ENCODE measurements around the gene AQP6. TPM values are rescaled to one million over a fixed set of nuclear protein-coding genes. Genes with fewer than 3 reads are reported as not detected.

AQP6 gene, protein sequence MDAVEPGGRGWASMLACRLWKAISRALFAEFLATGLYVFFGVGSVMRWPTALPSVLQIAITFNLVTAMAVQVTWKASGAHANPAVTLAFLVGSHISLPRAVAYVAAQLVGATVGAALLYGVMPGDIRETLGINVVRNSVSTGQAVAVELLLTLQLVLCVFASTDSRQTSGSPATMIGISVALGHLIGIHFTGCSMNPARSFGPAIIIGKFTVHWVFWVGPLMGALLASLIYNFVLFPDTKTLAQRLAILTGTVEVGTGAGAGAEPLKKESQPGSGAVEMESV
- not detected in 2 replicates for total RNA-seq (2014; rRNA removed; shearing (Covaris generic))

DNA sequence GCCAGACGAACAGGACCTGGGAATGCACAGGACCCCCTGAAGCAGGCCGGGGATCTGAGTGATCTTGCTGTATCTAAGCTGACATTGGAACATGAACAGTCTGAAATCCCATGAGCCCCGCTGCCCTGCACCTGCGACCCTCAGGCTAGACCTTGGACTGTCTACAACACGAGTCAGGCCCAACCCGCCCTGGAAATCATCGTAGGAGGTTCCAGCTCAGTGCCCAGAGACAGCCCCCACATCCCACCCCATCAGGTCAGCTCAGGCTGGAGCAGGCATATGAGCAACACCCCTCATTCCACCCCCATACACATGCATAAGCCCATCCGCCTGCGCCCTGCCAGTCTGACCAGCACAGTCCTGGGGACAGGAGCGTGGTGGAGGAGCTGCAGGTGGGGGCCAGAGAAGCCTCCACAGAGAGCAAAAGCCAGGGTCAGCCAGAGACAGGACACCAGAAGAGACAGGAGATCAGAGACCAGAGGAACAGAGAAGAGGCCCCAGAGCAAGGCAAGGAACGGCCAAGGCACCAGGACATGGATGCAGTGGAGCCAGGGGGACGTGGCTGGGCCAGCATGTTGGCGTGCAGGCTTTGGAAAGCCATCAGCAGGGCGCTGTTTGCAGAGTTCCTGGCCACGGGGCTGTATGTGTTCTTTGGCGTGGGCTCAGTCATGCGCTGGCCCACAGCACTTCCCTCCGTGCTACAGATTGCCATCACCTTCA, at the start of gene AQP6:
Gene AQP6 (plus strand): TSS at position 307 of the 720 bp plus-strand sequence. CDS start 227 bp downstream, at position 534.
- Histone ChIP-seq H3K36me3 (replicated peaks; ENCODE audit: control insufficient read depth, insufficient read depth, low read length) (no peaks in the 10 kb centered on the region), H3K27me3 (ENCODE audit: control insufficient read depth, insufficient read depth, low read length) (peaks cover 8% of the 10 kb centered on the region), H3K4me3 (ENCODE audit: insufficient read depth, low read depth, low read length) (no peak within 1 kb of the TSS)
- no peak for DNase-seq

DNA sequence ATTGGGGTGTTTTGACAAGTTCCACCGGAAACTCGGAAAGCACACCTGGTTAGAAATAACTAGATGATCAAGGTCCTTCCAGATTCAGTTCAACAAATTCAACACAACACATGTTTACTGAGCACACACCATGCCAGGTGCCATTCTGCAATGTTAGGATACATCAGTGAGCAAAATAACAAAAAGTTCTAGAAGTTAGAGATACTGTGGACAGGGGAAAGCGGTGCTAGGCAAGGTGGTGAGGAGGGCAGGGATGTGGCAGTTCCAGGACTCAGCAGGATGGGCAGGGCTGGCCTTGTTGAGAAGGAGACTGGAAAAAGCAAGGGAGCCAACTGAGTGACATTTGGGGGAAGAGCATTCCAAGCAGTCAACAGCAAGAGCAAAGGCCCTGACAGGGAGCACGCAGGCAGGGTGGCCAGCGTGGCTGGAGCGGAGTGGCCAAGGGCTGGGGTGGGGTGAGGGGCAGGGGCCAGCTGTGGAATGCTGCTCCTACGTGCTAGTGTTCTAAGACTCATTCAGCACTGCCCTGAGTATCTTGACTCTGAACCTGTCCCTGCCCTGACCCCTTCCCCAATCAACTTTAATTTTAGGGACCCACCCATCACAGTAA, 49.6 kb upstream of the AQP6 start:
- no peak for DNase-seq
- H3K36me3 ChIP-seq (replicated peaks; ENCODE audit: control insufficient read depth, insufficient read depth, low read length), result no peaks in the 10 kb centered on the region
- H3K4me3 ChIP-seq (ENCODE audit: insufficient read depth, low read depth, low read length), result no peak overlapping the region
- H3K27me3 ChIP-seq (ENCODE audit: control insufficient read depth, insufficient read depth, low read length), result no peaks in the 10 kb centered on the region

DNA sequence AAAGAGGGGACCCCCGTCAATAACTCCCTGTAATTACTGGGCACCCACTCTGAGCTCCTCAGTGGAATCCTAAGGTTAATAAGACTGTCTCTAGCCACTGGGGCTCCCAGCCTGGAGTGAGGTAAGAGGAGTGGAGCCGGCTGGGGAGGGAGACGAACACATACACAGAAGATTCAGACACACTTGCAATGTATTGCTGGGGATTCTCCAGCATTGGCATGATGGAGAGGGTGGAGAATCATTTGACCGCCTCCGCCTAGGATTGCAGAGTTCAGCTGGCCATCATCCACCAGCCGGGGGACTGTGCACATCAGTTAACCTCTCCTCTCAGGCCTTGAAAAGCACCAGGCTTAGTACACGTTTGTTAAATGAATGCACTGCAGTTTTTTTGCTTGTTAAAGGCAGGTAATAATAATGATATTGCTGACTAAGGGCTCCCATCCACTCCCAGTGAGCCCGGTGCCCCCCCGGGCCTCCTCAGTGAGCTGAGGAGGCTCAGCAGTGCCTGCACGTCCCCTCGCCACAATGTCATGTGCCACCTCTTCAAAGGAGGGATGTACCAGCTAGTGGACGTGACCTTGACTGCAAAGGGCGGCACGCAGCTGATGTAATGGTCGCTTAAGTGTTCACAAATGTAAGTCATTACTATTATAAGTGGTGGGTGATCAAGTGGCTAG, 48.7 kb upstream of the AQP6 start:
- Histone ChIP-seq H3K36me3 (replicated peaks; ENCODE audit: control insufficient read depth, insufficient read depth, low read length) (no peaks in the 10 kb centered on the region), H3K4me3 (ENCODE audit: insufficient read depth, low read depth, low read length) (no peak overlapping the region), H3K27me3 (ENCODE audit: control insufficient read depth, insufficient read depth, low read length) (no peaks in the 10 kb centered on the region)
- no peak for DNase-seq

DNA sequence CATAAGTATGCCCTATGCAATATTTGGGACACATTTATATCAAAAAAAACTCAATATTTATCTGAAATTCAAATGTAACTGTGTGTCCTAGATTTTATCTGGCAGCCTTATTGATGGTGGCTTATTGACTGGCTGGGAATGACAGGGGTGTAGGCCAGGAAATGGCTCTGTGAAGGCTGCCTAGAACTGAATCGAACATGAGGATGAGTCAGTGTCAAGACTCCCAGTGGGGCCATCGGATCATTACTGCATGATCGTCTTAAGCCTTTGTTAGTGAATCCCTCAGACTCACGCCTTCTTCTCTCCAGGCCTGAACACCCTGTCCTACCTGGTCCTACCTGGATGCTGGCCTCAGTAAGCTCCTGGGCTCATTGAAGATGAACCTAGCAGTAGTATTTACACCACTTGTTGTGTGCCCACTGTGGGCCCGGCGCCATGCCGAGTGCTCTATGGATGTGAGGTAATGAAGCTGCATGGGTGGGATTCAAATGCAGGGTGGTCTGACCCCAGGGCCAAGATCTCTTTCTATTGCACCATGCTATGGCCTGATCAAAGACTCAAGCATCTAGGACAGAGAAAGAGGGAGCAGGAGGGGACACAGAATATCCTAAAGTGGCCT, 48.0 kb upstream of the AQP6 start:
- DNase-seq, result no peak
- no peaks in the 10 kb centered on the region for H3K27me3 ChIP-seq (ENCODE audit: control insufficient read depth, insufficient read depth, low read length)
- no peaks in the 10 kb centered on the region for H3K36me3 ChIP-seq (replicated peaks; ENCODE audit: control insufficient read depth, insufficient read depth, low read length)
- no peak overlapping the region for H3K4me3 ChIP-seq (ENCODE audit: insufficient read depth, low read depth, low read length)

DNA sequence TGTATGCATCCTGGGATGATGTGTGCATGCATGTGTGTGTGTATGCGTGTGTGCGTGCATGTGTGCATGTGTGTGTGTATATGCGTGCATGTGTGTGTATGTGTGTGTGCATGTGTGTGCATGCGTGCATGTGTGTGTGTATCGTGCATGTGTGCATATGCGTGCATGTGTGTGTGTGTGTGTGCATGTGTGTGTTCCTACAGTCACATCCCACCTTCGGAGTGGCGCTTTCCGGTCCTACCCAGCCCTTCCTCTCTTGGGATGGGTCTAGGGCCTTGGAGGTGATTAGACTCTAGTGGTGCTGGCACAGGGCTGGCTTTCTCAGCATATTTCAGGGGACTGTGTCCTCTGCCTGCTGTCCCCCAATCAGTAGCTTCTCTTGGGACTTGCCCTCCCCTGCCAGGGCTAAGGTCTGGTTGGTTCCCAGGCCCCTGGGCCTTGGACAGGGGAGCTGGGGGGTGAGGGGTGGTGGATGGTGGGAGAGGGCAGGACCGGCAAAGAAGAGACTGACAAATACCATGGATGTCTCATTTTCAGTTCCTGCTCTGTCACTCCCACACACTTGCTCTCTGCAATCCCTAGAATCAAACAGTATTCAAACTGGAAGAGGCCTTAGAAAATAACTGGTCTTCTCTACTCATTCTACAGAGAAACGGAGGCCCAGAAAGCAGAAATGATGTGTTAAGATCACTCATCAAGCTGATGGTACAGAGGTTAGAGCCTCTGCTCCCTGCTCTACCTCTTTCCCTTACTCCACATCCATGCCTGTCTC, 47.1 kb upstream of the AQP6 start:
- Histone ChIP-seq H3K36me3 (replicated peaks; ENCODE audit: control insufficient read depth, insufficient read depth, low read length) (no peaks in the 10 kb centered on the region), H3K4me3 (ENCODE audit: insufficient read depth, low read depth, low read length) (no peak overlapping the region), H3K27me3 (ENCODE audit: control insufficient read depth, insufficient read depth, low read length) (no peaks in the 10 kb centered on the region)
- DNase-seq, result no peak

DNA sequence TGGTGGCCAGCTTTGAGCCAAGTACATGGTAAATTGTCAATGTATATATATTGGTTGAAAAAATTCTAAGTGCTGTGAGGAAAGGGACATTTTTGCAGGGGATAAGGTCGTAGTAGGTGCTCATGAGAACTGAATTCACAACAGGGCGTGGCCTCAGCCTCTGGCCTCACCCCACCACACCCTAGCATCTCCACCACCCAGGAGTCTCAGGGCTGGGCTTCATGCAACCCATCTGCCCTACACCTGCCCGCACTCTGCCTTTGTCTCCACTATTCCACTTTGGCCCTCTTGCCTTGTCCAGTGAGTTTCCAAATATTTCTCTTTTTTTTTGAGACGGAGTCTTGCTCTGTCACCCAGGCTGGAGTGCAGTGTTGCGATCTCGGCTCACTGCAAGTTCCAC, 44.3 kb upstream of the AQP6 start:
- Histone ChIP-seq H3K4me3 (ENCODE audit: insufficient read depth, low read depth, low read length) (no peak overlapping the region), H3K27me3 (ENCODE audit: control insufficient read depth, insufficient read depth, low read length) (no peaks in the 10 kb centered on the region), H3K36me3 (replicated peaks; ENCODE audit: control insufficient read depth, insufficient read depth, low read length) (no peaks in the 10 kb centered on the region)
- no peak for DNase-seq

DNA sequence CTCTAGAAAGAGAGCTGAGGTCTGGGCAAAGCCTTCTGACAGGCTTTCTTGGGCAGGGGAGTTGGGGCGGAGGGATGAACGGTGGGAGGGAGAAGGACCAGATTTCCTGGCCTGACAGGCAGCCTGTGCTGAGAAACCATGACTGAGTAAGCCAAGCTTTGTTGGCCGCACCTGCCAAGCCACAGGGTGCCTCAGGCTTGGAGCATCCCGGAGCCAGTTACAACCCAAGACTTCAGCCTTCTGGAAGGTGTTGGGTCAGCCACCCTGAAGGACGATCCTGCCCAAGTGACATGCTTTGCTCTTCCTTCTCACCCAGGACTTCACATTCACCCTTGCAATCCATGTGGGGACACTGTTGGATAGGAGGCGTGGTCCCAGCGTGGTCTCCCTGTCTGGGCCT, 43.2 kb upstream of the AQP6 start:
- Histone ChIP-seq H3K36me3 (replicated peaks; ENCODE audit: control insufficient read depth, insufficient read depth, low read length) (no peaks in the 10 kb centered on the region), H3K4me3 (ENCODE audit: insufficient read depth, low read depth, low read length) (no peak overlapping the region), H3K27me3 (ENCODE audit: control insufficient read depth, insufficient read depth, low read length) (no peaks in the 10 kb centered on the region)
- no peak for DNase-seq

DNA sequence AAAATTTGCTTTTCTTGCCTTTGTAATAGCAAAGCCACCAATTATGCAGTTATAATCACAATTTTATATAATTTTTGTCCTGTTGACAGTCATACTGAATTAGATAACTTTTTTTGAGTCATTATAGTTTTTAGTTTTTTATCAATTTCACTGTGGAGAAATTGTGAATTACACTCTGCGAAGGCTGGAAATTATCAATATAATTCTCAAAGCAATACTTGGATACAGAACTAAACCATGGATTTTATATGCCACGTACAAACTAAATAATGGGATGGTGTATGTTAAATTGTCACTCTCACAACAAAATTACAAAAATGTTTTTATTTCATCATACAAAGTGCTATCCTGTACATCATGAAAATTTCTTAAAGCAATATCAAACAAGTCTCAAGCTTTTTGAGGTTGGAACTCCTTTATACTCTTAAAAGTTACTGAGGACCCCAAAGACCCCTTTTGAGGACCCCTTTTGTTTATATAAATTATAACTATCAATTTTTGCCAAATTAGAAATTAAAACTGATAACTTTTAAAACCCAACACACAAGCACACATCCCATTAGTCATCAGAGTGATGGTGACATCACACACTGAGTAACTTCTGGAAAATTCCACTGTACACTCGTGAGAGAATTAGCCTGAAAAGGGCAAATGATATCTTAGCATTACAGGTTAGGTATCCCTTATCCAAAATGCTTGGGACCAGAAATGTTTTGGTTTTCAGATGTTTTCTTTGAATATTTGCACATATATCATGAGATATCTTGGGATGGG, 42.0 kb upstream of the AQP6 start:
- Histone ChIP-seq H3K4me3 (ENCODE audit: insufficient read depth, low read depth, low read length) (no peak overlapping the region), H3K36me3 (replicated peaks; ENCODE audit: control insufficient read depth, insufficient read depth, low read length) (no peaks in the 10 kb centered on the region), H3K27me3 (ENCODE audit: control insufficient read depth, insufficient read depth, low read length) (no peaks in the 10 kb centered on the region)
- DNase-seq, result no peak

DNA sequence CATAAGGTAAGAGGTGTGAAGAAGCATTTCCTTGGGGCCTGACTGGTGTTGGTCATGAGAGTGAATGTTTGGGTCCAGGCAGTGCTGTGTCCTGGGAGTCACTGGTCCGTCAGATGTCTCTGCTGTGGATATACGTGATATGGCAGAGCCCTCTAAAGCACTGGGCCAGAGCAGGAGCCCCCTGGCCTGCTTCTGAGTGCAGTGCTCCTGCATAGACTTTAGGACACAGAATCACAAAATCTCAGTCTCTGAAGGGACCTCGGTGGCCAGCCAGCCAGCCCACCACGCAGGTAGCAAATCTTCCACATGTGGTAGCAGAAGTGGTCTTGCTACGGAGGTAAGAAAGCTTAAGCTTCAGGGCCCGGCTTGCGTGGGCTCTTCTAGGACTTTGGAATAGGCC, 40.7 kb upstream of the AQP6 start:
- DNase-seq, result no peak
- H3K4me3 ChIP-seq (ENCODE audit: insufficient read depth, low read depth, low read length), result no peak overlapping the region

DNA sequence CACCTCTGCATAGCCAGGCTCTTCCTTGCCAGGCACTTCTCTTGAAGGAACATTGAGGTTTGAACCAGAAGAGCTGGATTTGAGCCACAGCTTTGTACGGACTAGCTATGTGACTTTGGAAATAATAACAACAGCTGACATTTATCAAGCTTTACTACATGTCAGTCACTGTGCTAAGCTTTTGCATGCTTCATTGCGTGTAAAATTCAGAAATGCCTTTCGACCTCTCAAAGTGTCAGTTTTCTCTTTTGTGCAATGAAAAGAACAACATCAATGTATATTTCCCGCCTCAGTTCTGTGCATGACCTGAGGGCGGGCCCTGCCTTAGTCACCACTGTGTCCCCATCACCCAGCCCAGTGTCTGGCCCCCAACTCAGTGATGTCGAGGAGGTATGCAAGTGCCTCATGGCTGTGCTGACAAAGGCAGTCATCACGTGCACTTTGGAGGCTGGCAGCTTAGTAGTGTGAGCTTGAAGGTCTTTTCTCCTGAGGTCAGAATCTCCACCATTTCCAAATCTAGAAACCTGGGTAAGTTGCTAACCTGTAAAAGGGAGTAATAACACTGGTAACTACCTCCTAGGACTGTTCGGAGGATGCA, 40.1 kb upstream of the AQP6 start:
- Histone ChIP-seq H3K36me3 (replicated peaks; ENCODE audit: control insufficient read depth, insufficient read depth, low read length) (no peaks in the 10 kb centered on the region), H3K4me3 (ENCODE audit: insufficient read depth, low read depth, low read length) (no peak overlapping the region), H3K27me3 (ENCODE audit: control insufficient read depth, insufficient read depth, low read length) (no peaks in the 10 kb centered on the region)
- DNase-seq, result no peak

More for the DNA sequence above, 40.7 kb upstream of the AQP6 start:
- H3K36me3 ChIP-seq (replicated peaks; ENCODE audit: control insufficient read depth, insufficient read depth, low read length), result no peaks in the 10 kb centered on the region
- H3K27me3 ChIP-seq (ENCODE audit: control insufficient read depth, insufficient read depth, low read length), result no peaks in the 10 kb centered on the region

DNA sequence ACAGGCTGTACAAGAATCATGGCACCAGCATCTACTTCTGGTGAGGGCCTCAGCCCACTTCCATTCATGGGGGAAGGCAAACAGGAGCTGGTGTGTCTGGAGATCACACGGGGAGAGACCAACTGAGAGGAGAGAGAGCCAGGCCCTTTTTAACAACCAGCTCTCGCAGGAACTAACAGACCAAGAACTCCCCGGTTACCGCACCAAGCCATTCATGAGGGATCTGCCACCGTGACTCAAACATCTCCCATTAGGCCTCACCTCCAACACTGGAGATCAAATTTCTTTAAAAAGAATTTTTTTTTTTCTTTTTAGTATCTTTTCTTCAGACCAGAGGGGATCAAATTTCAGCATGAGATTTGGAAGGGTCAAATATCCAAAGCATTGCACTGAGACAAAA, 39.0 kb upstream of the AQP6 start:
- no peak for DNase-seq
- Histone ChIP-seq H3K27me3 (ENCODE audit: control insufficient read depth, insufficient read depth, low read length) (no peaks in the 10 kb centered on the region), H3K4me3 (ENCODE audit: insufficient read depth, low read depth, low read length) (no peak overlapping the region), H3K36me3 (replicated peaks; ENCODE audit: control insufficient read depth, insufficient read depth, low read length) (no peaks in the 10 kb centered on the region)

DNA sequence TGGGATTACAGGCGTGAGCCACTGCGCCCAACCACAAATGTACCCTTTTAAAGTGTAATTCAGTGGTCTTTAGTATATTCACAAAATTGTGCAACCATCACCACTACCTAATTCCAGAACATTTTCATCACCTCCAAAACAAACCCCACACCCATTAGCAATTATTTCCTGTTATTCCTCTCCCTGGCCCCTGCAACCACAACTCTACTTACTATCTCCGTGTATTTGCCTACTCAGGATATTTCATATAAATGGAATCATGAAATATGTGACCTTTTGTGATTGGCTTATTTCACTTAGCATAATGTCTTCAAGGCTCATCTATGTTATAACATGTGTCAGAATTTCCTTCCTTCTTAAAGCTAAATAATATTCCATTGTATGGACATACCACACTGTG, 38.2 kb upstream of the AQP6 start:
- H3K36me3 ChIP-seq (replicated peaks; ENCODE audit: control insufficient read depth, insufficient read depth, low read length), result no peaks in the 10 kb centered on the region
- H3K27me3 ChIP-seq (ENCODE audit: control insufficient read depth, insufficient read depth, low read length), result no peaks in the 10 kb centered on the region
- no peak for DNase-seq
- H3K4me3 ChIP-seq (ENCODE audit: insufficient read depth, low read depth, low read length), result no peak overlapping the region

DNA sequence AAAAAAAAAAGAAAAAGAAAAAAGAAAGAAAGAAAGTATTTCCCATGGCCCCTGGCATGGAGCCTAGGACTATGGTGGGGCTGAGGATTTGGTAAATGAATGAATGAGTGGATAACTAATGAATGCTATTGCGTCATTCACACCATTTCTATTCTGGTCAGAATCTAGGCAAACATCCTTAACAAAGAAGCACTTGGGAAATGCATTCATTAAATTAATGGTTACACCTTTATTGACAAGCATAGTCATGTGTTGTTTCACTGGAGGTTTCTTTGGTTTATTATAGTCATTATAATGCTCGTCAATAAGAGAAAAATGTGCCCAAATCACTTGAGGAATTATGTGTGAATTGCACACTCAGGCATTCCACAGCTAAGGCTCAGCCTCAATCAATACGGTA, 35.8 kb upstream of the AQP6 start:
- no peaks in the 10 kb centered on the region for H3K36me3 ChIP-seq (replicated peaks; ENCODE audit: control insufficient read depth, insufficient read depth, low read length)
- no peak for DNase-seq
- H3K27me3 ChIP-seq (ENCODE audit: control insufficient read depth, insufficient read depth, low read length), result no peaks in the 10 kb centered on the region
- no peak overlapping the region for H3K4me3 ChIP-seq (ENCODE audit: insufficient read depth, low read depth, low read length)
